NT2/D1 (cell line): Measurements from ENCODE around the gene SDF4.

Experiments used
- DNase-seq: peaks from one replicate; pipeline ENCODE4 v3.0.0-alpha.2; 2011; ENCODE audit warnings: low read depth, low spot score
- H3K27me3 ChIP-seq: 2 replicates; pipeline ENCODE4 v1.6.0; 2011; ENCODE audit warnings: mild to moderate bottlenecking; ENCODE audit not compliant: insufficient read length, insufficient read depth
- H3K36me3 ChIP-seq: 2 replicates; pipeline ENCODE4 v1.6.1; 2011; ENCODE audit warnings: mild to moderate bottlenecking, low read length, mixed read lengths; ENCODE audit not compliant: insufficient read depth, insufficient read length
- H3K4me1 ChIP-seq: 2 replicates; pipeline ENCODE4 v1.5.1; 2011; ENCODE audit not compliant: insufficient read depth, insufficient read length
- H3K4me3 ChIP-seq: 2 replicates; pipeline ENCODE4 v1.5.1; 2011; ENCODE audit warnings: low read depth; ENCODE audit not compliant: insufficient read length
- H3K9ac ChIP-seq: 2 replicates; pipeline ENCODE4 v1.6.0; 2011; ENCODE audit warnings: low read depth; ENCODE audit not compliant: insufficient read length
- H3K9me3 ChIP-seq: 2 replicates; pipeline ENCODE4 v1.5.1; 2011; ENCODE audit warnings: mild to moderate bottlenecking, low read length; ENCODE audit not compliant: insufficient read depth
- SUZ12 ChIP-seq: IDR thresholded peaks from 2 replicates; pipeline ENCODE4 v1.6.1; 2011; ENCODE audit not compliant: insufficient read length, insufficient read depth; ENCODE audit errors: extremely low read depth
- YY1 ChIP-seq: IDR thresholded peaks from 2 replicates; pipeline ENCODE4 v1.6.1; 2011; ENCODE audit not compliant: insufficient read length, insufficient read depth
- ZNF274 ChIP-seq: IDR thresholded peaks from 2 replicates; pipeline ENCODE4 v1.6.1; 2011; ENCODE audit warnings: mild to moderate bottlenecking, low read depth, low read length

SDF4 gene

DNA sequence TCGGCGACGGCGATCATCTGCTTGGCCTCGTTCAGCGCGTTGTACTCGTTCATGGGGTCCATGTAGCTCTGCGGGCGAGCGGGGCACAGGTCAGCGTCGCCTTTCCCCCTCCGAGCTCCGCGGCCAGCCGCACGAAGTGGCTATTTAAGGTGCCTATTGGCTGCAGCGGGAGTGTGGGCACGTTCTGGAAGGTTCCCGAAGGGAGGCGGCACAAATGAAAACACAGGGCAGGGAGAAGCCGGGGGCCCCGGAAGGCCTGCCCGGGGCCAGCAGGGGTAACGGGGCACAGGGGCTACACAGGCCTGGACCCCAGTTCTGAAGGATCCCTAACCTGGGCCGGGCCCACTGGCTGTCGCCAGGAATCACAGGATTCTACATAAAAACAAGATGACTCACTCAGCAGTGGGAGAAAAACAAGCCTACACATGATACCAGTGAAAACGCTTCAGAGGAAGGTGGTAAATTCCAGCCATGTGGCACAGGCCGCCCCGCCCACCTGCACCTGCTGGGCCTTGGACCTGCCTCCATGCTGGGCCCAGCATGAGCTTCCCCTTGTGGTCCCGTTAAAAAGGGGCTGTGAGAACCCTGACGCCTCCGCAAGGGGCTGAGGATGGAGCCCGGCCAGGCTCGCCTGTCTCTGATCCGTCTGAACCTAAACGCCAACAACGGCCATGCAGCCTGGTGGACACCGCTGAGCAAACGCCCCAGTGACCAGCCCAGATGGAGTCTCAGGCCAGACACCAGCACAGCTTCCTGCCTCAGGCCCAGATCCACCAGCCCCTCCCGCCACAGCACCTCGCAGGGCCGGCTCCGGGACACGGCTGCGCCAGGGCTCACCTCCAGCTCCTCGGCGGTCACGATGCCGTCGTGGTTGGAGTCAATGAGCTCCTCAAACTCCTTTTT is 13.9 kb downstream of the SDF4 start:
- H3K9ac ChIP-seq, result no peak overlapping the region
- no peaks in the 10 kb centered on the region for H3K4me1 ChIP-seq
- no peak overlapping the region for H3K4me3 ChIP-seq
- no peaks in the 10 kb centered on the region for H3K27me3 ChIP-seq
- TF ChIP-seq SUZ12, result no peak
- DNase-seq, result no peak
- no peaks in the 10 kb centered on the region for H3K9me3 ChIP-seq
- peaks cover 57% of the 10 kb centered on the region for H3K36me3 ChIP-seq

DNA sequence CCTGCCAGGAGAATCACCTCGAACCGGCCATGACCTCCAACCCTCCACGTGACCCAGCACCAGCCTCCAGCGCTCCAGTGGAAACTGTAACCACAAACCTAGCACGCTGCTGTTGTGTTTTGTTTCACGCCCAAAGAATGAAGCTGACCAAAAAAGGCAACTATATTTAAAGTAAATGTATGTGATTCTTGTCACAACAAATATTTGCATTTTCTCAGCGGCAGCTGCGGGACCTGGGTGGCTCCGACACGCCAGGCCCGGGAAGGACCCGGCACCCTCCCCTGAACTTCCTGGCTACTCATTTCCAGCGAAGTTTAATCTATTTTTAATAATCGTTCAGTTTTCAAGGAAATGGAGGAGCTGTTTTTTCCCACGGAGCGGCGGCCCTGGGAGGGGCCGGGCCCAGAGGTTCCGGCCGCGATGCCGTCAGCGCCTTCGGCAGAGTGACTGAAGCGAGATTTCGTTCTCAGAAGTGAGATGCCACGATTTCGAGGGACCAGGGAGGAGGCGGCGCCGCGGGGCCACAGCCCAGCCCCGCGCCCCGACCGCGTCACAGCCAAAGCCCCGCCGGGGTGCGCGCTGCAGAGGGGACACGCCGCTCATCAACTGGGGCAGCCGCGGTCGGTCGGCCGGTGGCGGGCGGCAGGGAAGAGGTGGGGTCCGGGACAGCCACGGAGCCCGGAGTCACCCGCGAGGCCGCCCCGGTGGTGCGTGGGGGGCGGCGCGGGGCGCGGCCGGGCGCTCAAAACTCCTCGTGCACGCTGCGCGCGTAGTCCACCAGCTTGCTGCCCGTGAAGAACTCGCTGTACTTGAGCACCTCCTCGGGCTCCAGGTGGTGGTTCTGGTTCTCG is 14.8 kb downstream of the SDF4 start:
- Histone ChIP-seq H3K9me3 (no peaks in the 10 kb centered on the region), H3K4me3 (no peak overlapping the region), H3K4me1 (no peaks in the 10 kb centered on the region), H3K27me3 (no peaks in the 10 kb centered on the region), H3K9ac (no peak overlapping the region), H3K36me3 (peaks cover 48% of the 10 kb centered on the region)
- DNase-seq, result no peak
- TF ChIP-seq YY1 (no peak), ZNF274 (no peak), SUZ12 (no peak)

- Histone ChIP-seq H3K27me3 (no peaks in the 10 kb centered on the region), H3K4me3 (no peak overlapping the region), H3K4me1 (no peaks in the 10 kb centered on the region), H3K36me3 (peaks cover 42% of the 10 kb centered on the region), H3K9me3 (no peaks in the 10 kb centered on the region), H3K9ac (no peak overlapping the region)
- no peak for TF ChIP-seq ZNF274
- TF ChIP-seq SUZ12, result no peak
- TF ChIP-seq YY1, result no peak
- no peak for DNase-seq
Observed at GRCh38 chr1:1215881-1216605, 15.8 kb downstream of the SDF4 start.

- peaks cover 2% of the 10 kb centered on the region for H3K4me1 ChIP-seq
- H3K4me3 ChIP-seq, result no peak overlapping the region
- H3K36me3 ChIP-seq, result peaks cover 35% of the 10 kb centered on the region
- DNase-seq, result no peak
- H3K27me3 ChIP-seq, result no peaks in the 10 kb centered on the region
- H3K9me3 ChIP-seq, result no peaks in the 10 kb centered on the region
- no peak for TF ChIP-seq SUZ12
- no peak for TF ChIP-seq YY1
- no peak for TF ChIP-seq ZNF274
- no peak overlapping the region for H3K9ac ChIP-seq
Observed at GRCh38 chr1:1215080-1215676, 16.6 kb downstream of the SDF4 start.

- TF ChIP-seq ZNF274 (no peak), SUZ12 (no peak), YY1 (no peak)
- Histone ChIP-seq H3K36me3 (peaks cover 26% of the 10 kb centered on the region), H3K9ac (no peak within 1 kb of the TSS), H3K4me3 (no peak within 1 kb of the TSS), H3K9me3 (no peaks in the 10 kb centered on the region), H3K4me1 (peaks cover 2% of the 10 kb centered on the region), H3K27me3 (no peaks in the 10 kb centered on the region)
- no peak for DNase-seq
Observed at GRCh38 chr1:1213345-1214265, 18.2 kb downstream of the SDF4 start, which contains the start of gene TNFRSF4. TSS of gene TNFRSF4 (minus strand) at chr1:1214153. CDS start at chr1:1214127, 26 bp downstream.

- no peaks in the 10 kb centered on the region for H3K9me3 ChIP-seq
- no peak overlapping the region for H3K9ac ChIP-seq
- TF ChIP-seq SUZ12 (no peak), ZNF274 (no peak), YY1 (no peak)
- DNase-seq, result no peak
- H3K27me3 ChIP-seq, result no peaks in the 10 kb centered on the region
- peaks cover 6% of the 10 kb centered on the region for H3K4me1 ChIP-seq
- no peak overlapping the region for H3K4me3 ChIP-seq
- peaks cover 19% of the 10 kb centered on the region for H3K36me3 ChIP-seq
Observed at GRCh38 chr1:1212780-1213344, 18.9 kb downstream of the SDF4 start.
